Nephron progenitor cell (in vitro differentiated cells): Measurements from ENCODE around the gene TRIM31.

Experiments
- DNase-seq: peaks from one replicate; pipeline ENCODE4 v3.0.0; 2021
- H3K27ac Mint-ChIP-seq: 2 replicates; pipeline ENCODE4 v1.8.0; 2021; ENCODE audit warnings: mild to moderate bottlenecking, moderate library complexity, mixed read lengths
- H3K27me3 Mint-ChIP-seq: 2 replicates; pipeline ENCODE4 v1.8.0; 2021; ENCODE audit warnings: mild to moderate bottlenecking, low read depth, mixed read lengths; ENCODE audit not compliant: poor library complexity
- H3K36me3 Mint-ChIP-seq: 2 replicates; pipeline ENCODE4 v1.8.0; 2021; ENCODE audit warnings: low read depth, mixed read lengths
- H3K4me1 Mint-ChIP-seq: 2 replicates; pipeline ENCODE4 v1.8.0; 2021; ENCODE audit warnings: mixed read lengths
- H3K4me3 Mint-ChIP-seq: 2 replicates; pipeline ENCODE4 v1.8.0; 2021; ENCODE audit warnings: mild to moderate bottlenecking, moderate library complexity, mixed read lengths
- H3K9me3 Mint-ChIP-seq: 2 replicates; pipeline ENCODE4 v1.8.0; 2021; ENCODE audit warnings: mild to moderate bottlenecking, moderate library complexity, mixed read lengths
- CTCF ChIP-seq: fragments of 200-600 bp; sonication (generic); IDR thresholded peaks from 2 replicates; pipeline ENCODE4 v1.5.0; 2021; ENCODE audit warnings: antibody characterized with exemption

Gene TRIM31

GRCh38 chr6:30096829-30097228 lies 16.1 kb downstream of the TRIM31 start:
- Mint-ChIP-seq H3K4me3 (no peak overlapping the region), H3K36me3 (no peaks in the 10 kb centered on the region), H3K27ac (no peak overlapping the region), H3K9me3 (no peaks in the 10 kb centered on the region), H3K27me3 (peaks cover 85% of the 10 kb centered on the region), H3K4me1 (peaks cover 31% of the 10 kb centered on the region)
- no peak for DNase-seq
- TF ChIP-seq CTCF, result no peak

GRCh38 chr6:30093951-30094661 lies 18.8 kb downstream of the TRIM31 start:
- peaks cover 78% of the 10 kb centered on the region for H3K27me3 Mint-ChIP-seq
- H3K36me3 Mint-ChIP-seq, result no peaks in the 10 kb centered on the region
- no peak overlapping the region for H3K27ac Mint-ChIP-seq
- H3K4me3 Mint-ChIP-seq, result no peak overlapping the region
- no peak for DNase-seq
- no peaks in the 10 kb centered on the region for H3K9me3 Mint-ChIP-seq
- TF ChIP-seq CTCF, result no peak
- peaks cover 12% of the 10 kb centered on the region for H3K4me1 Mint-ChIP-seq

- H3K4me3 Mint-ChIP-seq, result no peak overlapping the region
- TF ChIP-seq CTCF, result no peak
- peaks cover 76% of the 10 kb centered on the region for H3K27me3 Mint-ChIP-seq
- peaks cover under 1% of the 10 kb centered on the region for H3K9me3 Mint-ChIP-seq
- no peak overlapping the region for H3K27ac Mint-ChIP-seq
- H3K4me1 Mint-ChIP-seq, result peaks cover 12% of the 10 kb centered on the region
- DNase-seq, result no peak
- no peaks in the 10 kb centered on the region for H3K36me3 Mint-ChIP-seq
These were observed 19.9 kb downstream of the TRIM31 start for GRCh38 chr6:30092852-30093543.

- no peaks in the 10 kb centered on the region for H3K36me3 Mint-ChIP-seq
- H3K27me3 Mint-ChIP-seq, result peaks cover 75% of the 10 kb centered on the region
- peaks cover 12% of the 10 kb centered on the region for H3K4me1 Mint-ChIP-seq
- no peak for TF ChIP-seq CTCF
- H3K27ac Mint-ChIP-seq, result no peak overlapping the region
- no peak for DNase-seq
- H3K9me3 Mint-ChIP-seq, result peaks cover 13% of the 10 kb centered on the region
- H3K4me3 Mint-ChIP-seq, result no peak overlapping the region
These were observed 21.1 kb downstream of the TRIM31 start for GRCh38 chr6:30091577-30092381.

- DNase-seq, result no peak
- Mint-ChIP-seq H3K27ac (no peak overlapping the region), H3K27me3 (peaks cover 61% of the 10 kb centered on the region), H3K4me1 (peaks cover 6% of the 10 kb centered on the region), H3K9me3 (peaks cover 34% of the 10 kb centered on the region), H3K4me3 (no peak overlapping the region), H3K36me3 (no peaks in the 10 kb centered on the region)
- TF ChIP-seq CTCF, result no peak
These were observed 25.0 kb downstream of the TRIM31 start for GRCh38 chr6:30087876-30088275.
